GM21786 (cell line): Measurements from ENCODE around the gene DNAH17.

Source experiments
- ATAC-seq: cut with Tn5 transposase; IDR thresholded peaks from one replicate; pipeline ENCODE4 v1.9.1; 2021; ENCODE audit not compliant: unreplicated experiment

Gene DNAH17

DNA sequence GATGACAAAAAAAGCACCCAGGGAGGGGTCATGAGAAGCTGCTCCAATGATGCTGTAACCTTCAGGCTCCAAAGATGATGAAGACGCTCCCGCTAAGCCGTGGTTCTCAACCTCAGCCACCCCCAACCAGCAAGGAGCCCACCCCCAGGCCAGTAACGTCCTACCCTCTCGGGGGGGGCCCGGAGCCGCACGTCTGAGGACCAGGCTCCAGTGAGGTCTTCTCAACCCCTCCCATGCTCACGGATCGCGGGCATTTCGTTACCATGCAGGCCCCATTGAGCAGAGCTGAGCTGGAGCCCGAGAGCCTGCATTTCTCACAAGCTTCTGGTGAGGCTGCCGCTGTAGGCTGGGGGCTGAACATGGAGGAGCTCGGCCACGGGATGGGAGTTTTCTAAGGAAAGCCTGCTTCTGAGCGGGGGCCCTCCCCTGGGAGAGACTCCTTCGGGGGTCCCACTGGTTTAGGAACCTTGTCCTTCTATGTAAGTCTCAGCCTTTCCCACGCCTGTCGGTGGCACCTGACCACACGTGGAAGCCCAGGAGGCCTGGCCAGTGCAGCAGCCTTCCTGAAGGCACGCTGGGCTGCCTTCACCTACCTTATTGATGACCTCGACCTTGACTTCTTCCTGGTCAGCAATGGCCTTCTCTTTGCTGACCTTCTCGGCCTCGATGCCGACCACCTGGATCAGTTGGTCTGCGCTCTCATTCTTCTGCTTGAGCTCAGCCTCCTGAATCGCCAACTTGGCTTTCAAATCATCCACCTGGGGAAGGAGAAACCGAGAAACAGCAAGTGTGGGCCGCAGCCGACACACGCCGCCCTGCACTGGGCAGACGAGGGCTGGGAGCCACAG, 116.0 kb downstream of the DNAH17 start:
- no peak for ATAC-seq

DNA sequence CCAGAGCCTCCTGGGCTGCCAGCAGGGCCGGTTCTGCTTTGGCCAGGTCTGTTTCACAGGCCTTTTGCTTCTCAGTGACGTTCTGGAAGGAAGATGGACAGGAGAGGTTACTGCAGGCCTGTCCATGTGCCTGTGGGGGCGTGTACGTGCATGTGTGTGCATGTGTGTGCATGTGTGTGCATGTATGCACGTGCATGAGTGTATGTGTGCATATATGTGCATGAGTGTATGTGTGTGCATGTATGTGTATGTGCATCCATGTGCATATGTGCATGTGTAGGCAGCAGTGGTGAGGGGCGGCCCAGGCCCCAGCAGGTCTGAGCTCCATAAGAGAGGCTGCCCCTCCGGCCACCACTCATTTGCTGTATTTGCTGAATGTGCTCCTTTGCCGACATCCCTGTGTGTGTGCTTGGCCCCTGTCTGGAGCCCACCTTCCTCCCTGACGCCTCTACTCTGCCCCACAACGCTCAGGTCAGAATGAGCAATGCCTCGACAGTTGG, 117.0 kb downstream of the DNAH17 start:
- no peak for ATAC-seq

DNA sequence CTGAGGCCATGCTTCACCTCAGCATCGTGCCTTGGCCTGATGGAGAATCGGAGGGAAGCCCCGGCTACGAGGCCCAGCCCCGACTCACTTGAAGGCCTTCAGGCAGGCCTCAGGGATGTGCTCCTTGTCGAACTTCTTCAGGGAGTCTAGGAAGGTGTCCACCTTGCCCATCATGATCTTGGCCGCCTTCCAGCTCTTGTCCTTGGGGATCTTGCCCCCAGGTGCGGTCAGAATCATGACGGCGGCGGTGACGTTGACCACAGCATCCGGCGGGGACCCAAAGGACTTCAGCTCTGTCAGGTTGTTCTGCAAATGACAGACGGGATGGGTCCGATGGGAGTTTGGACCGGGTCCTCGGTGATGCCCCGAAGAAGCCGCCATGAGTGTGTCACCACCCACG, 117.5 kb downstream of the DNAH17 start:
- no peak for ATAC-seq

DNA sequence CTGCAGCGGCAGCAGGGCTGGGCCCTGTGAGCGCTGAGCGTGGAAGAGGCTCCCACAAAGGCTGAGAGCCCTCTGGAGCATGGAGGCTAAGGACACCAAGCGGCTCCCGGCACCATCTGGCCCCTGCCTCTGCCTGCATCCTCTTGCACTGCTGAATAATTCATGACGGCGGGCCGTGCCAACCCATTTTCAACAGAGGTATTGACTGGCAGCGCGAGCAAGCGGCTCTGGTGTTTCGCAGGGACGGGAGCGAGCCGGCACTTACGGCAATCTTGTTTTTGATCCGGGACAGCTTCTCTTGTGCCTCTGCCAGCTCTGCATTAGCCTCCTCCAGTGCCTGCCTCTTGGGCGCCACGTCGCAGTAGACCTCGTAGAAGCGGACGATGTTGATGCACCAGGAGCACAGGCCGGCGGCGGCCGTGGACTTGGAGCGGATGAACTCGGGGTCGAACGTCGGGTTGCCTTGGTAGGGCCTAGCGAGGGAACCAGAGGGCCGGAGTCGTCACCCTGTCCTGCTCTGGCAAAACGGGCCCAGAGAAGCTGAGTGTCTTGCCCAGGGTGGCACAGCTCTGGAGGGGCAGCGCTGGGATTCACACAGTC, 118.4 kb downstream of the DNAH17 start:
- no peak for ATAC-seq

DNA sequence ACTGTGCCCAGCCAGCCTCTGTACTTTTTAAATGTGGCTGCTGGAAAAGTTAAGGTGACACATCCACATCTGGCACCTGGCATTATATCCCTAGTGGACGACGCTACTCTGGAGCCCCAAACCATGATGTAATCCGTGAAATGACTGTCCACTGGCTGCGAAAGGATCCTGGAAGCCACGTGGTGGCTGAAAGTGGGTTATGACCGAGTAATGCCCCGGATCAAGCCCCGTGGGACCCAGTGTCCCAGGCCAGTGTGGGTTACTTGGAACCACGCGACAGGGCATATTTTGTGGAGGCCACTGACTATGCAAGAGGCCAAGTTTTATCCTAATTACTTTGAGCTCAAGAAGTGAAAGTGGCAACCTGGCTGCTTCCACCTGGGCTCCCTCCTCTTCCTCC, 119.1 kb downstream of the DNAH17 start:
- ATAC-seq, result no peak

DNA sequence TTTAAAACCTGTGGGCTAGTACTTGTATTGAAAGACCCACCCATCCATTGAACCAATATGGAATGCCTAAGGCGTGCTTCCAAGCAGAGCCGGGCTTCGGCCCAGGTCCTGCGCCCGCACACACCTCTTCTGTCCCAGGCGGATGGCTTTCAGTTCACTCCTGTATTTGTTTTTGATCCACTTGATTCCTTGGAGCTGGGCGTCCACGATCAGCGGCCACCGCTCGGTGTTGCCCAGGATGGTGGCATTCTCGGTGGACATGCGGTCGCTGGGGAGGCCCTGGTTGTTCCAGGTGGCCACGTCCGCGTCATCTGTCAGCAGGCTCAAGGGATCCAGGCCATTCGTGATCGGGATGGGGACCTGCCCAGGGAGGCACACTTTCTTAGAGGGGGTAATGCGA, 122.8 kb downstream of the DNAH17 start:
- no peak for ATAC-seq

DNA sequence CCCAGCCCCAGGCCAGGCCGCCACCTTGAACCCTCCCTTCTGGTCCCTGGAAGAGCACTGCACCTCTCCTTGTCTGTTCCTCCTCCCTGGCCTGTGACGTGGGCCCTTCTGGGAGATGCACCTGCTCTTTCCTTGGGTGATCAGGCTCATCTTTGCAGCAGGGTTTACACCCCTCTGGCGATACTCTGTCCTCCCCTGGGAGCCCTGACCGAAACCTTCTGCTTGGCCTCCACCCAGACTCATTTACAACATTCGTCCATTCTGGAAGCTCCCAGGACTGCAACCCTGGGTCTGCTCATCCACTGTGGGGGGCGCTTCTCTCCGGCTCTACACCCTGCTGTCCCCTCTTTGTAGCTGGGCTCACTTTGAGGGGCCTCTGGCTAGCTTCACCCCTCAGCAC, 125.4 kb downstream of the DNAH17 start:
- no peak for ATAC-seq

DNA sequence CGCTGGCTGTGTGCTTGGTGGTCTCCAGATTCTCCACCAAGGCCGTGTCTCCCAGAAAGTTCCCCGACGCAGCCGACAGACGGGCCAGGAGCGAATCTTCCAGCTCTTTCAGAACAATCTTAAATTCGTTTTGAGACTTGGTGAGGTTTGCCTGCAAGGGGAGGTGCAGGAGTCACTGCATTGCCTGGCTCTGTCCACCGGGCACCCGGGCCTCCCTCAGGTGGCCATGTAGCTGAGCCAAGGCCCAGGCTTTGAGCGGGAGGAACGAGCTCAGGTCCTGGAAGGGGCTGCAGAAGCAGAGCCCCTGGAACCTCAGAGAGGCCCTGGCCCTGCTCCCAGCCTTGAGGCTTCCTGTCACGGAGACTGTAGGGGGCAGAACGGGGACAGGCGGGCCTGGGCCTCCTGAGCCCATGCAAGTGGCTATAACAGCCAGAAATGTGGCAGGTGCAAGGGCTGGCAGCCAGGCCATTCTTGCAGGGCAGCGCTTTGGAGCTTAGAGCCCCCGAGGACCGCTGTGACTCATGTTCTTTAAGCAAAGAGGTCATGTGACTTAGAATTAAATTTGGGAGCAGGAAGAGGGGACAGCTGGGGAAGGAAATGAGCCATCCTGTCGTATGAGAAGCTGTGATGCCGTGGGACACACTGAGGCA, 126.4 kb downstream of the DNAH17 start:
- ATAC-seq, result no peak

DNA sequence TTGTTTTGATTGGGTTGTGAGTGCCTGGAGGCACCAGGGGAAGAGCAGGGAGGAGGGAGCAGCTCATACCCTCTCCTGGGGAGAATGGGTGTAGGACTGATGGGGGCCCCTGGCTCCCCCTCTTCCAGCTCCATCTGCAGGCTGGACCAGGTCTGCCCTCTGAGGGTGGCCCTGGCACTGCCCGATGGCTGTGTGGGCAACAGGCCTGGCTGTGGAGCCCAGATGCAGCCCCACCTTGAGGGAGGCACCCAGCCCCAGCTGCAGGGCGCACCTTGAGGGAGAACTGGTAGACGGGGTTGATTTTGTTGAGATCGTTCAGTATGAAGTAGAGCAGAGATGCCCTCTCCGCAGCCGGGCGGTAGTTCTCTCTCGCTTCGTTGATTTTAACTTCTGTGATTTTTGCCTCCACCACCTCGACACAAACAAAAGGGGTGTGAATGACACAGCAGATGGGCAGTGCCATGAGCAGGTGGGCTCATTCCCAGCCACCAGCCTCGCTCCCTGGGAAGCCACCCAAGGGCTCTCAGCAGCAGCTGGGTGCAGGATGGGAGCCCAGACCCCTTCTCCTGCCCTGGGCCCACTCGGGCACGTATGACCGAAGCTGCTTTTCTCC, 127.1 kb downstream of the DNAH17 start:
- no peak for ATAC-seq

DNA sequence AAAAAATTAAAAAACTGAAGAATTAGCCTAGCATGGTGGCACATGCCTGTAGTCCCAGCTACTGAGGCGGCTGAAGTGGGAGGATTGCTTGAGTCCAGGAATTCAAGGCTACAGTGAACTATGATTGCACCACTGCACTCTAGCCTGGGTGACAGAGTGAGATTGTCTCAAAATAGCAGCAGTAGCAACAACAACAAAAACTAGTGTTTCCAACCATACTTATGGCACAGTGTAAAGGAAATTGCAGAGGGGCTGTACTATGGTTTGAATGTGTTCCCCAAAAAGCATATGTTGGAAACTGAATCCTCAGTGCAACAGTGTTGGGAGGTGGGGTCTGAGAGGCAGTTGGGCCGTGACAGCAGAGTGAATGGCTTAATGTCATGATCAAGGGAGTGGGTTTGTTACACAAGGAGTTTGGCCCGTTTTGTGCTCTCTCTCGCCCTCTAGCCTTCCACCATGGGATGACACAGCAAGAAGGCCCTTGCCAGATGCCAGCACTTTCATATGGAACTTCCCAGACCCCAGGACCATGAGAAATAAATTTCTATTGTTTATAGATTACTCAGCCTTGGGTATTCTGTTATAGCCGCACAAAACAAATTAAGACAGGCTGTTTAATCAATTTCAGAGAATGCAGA, 128.7 kb downstream of the DNAH17 start:
- no peak for ATAC-seq

DNA sequence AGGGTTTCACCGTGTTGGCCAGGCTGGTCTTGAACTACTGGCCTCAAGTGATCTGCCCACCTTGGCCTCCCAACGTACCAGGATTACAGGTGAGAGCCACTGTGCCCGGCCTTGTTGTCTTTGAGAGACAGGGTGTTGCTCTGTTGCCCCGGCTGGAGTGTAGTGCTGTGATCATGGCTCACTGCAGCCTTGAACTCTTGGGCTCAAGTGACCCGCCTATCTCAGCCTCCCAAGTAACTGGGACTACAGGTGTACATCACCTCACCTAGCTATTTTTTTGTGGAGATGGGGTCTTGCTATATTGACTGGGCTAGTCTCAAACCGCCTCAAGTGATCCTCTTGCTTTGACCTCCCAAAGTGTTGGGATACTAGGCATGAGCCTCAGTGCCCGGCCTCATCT, 130.4 kb downstream of the DNAH17 start:
- no peak for ATAC-seq

DNA sequence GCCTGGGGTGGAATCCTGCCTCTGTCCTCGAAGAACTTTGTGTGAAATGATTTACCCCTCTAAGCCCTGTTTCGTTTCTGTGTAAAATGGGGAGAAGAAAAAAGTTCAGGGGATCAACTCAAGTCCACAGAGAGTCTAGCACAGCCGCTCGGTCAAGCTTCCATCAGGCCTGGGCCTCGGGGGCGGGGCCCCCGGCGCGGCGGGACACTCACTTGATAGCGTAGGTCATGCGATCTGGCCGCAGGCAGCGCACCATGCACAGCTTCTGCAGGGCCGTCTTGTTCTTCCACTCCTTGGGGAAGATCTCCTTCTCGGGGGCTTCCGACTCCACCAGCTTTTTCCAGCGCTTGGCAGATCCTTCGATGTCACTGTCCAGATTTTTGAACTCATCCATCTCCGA, 132.8 kb downstream of the DNAH17 start:
- ATAC-seq, result no peak

DNA sequence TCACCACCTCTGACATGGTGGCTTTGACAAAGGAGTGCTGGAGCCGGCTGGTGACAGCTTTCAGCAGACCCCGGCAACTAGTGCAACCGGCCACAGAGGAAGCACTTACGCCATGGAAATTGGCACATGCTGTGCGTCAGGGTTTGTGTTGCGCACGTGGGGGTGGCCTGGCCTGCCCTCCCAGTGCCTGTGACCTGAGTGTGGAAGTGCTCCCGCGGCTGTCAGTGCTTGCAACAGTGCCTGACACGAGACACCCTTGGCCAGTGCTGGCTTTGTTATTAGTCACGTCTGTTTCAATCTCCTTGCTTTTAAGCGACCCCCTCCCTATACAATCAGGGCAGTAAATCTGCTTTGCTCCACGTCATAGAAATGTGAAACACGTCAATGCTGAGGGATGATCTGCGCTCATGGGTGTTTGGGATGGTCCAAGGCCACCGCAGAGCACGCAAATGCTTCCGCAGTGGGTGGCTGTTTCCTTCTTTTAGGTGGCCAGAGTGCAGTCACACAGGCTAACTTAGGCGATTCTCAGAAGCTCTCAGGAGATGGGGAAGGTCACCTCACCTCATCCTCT, 134.5 kb downstream of the DNAH17 start:
- no peak for ATAC-seq

DNA sequence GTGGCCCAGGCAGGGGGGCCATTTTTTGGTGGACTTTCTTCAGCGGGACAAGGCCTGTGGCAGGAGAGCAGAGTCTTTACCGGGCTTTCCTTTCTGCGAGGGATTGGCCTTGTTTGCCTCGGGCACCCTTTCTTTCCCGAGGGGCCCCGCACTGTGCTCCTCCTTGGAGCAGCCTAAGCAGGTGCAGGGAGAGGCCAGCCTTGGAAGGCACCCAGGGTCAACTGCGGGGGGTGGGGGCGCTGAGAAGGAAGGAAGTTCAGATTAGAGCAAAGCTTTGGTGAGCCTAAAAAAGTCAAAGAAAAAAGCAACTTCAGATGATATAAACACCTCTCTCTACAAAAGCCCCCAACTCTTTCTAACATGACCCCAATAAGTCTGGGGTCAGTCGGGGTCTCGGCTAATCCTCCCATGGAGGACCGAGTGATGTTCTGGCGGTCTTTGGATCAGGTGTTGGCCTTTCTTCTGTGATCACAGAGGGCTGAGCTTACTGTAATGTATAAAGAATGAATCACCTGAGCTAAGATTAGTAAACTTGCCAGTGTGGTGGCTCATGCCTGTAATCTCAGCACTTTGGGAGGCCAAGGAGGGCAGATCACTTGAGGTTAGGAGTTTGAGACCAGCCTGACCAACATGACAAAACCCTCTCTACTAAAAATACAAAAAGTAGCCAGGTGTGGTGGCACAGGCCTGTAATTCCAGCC, 135.8 kb downstream of the DNAH17 start:
- ATAC-seq, result no peak

DNA sequence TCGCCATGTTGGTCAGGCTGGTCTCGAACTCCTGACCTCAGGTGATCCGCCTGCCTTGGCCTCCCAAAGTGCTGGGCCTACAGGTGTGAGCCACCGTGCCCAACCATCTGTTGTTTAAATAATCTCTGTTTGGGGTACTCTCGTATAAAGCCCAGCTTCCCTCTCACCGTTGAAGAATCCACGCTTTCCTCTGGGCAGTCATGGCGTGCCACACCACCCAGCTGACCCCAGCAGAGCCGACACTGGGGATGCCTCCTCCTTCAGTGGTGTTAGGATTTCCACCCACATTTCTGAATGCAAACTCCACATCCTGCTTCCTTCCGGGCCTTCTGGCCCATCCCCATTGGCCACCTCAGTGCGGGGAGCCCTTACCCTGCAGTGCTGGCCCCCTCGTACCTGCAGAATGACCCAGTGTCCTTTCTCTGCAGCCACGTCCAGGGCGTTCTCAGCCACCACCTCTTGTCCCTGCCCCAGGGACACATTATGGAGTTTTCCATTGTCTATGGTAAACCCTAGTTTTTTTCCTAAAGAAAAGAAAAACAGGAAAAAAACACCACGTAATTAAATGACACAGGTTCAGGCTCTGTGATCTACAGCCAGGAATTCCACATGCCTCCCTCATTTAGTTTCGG, 138.4 kb downstream of the DNAH17 start:
- no peak for ATAC-seq

DNA sequence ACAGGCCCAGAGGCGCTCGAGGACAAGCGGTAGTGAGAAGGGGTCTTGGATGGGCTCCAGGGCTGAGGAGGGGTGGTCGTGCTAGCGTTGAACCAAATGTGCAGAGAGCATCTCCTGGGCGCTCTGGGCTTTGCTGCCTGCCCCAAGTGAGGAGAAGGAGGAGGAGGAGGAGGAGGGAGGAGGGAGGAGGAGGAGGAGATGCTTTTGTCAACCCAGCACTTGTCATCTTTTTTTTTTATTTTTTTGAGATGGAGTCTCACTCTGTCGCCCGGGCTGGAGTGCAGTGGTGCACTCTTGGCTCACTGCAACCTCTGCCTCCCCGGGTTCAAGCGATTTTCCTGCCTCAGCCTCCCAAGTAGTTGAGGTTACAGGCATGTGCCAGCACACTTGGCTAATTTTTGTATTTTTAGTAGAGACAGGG, 138.9 kb downstream of the DNAH17 start:
- no peak for ATAC-seq

DNA sequence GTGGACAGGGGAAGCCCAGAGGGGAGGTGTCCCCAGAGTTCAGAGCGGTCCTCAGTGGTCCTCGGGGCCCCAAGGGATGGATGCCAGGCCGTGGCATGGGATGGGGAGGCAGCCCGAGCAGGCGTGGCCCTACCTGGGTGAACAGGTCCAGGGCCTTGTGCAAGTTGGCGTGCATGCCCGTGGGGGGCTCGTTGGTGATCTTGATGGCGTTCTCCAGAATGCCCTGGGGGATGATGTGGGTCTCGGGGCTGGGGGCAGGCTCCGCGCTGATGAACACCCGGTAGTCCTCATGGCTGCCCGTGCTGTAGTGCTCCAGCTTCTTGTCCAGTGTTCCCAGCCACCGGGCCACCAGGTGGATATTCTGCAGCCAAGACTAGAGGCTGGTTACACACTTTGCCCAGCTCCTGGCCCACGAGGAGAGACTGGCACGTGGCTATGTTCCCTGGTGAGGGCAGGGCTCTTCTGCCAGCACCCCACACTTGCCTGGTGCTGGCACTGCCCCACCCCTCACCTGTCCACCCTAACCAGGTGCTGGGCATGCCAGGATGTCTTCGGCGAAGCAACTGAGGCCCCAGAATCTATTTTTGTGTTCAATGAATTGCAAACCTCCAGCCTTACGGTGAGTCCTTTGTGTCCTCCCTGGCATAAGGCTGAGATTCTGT, 139.6 kb downstream of the DNAH17 start:
- no peak for ATAC-seq

DNA sequence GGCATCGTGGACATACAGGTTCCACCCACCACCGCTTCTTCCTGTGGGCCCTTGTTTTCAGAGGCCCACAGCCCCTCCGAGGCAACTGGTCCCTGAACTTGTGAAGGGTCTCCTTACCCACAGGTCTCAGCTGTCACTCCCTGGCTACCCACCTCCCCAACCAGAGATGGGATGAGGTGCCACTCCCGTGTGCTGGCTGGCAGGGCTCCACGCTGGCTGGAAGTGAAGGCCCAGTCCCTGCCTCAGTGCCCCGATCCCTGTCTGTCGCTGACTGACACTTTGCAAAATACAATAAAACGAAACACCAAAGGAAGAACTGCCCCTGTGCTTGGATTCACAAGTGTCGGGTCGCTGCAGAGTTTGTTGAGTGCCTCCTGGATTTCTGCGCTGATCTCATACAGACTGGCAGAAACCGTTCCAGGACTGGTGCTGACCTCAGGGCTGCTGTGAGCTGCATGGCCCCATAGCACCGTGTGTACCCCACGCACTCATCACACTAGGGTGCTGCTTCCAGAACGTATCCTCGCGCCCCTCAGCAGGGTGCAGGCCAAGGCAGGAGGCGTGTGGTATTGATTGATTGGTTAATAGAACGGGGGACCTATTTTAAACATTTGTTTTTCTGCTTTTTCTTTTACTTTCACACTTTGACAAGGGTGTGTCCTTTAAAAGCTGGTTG, 141.7 kb downstream of the DNAH17 start:
- no peak for ATAC-seq
